SK-N-SH treated with all-trans-retinoic acid at 6 μM for 48 hours (cell line): Measurements from ENCODE around the gene TMEM74B.

Source experiments
- ATAC-seq: fragments of 200-7000 bp; cut with Tn5 transposase; 3 replicates; pipeline ENCODE4 v1.9.1; 2020; ENCODE audit warnings: mild to moderate bottlenecking, moderate library complexity
- ARNTL ChIP-seq: fragments of 450-650 bp; formaldehyde crosslinking; IDR thresholded peaks from 2 replicates; pipeline ENCODE4 v1.5.0; 2020; ENCODE audit warnings: low read depth, mild to moderate bottlenecking, moderate library complexity, borderline replicate concordance
- BACH2 ChIP-seq: fragments of 250-450 bp; sonication (Bioruptor Pico); IDR thresholded peaks from 2 replicates; pipeline ENCODE4 v1.9.0; 2021; ENCODE audit warnings: mild to moderate bottlenecking, borderline replicate concordance
- CSDC2 ChIP-seq: fragments of 250-450 bp; sonication (Bioruptor Pico); IDR thresholded peaks from 2 replicates; pipeline ENCODE4 v1.5.0; 2020; ENCODE audit warnings: mild to moderate bottlenecking, moderate library complexity
- ESRRG ChIP-seq: fragments of 250-450 bp; sonication (Bioruptor Pico); IDR thresholded peaks from 2 replicates; pipeline ENCODE4 v1.6.1; 2021; ENCODE audit warnings: mild to moderate bottlenecking
- ISL1 ChIP-seq: fragments of 250-450 bp; sonication (Bioruptor Pico); IDR thresholded peaks from 2 replicates; pipeline ENCODE4 v2.1.2; 2022; ENCODE audit warnings: mild to moderate bottlenecking, moderate library complexity
- OSR1 ChIP-seq: fragments of 250-450 bp; sonication (Bioruptor Pico); IDR thresholded peaks from 2 replicates; pipeline ENCODE4 v1.8.0; 2022; ENCODE audit warnings: moderate library complexity, mild to moderate bottlenecking, inconsistent platforms
- PPARA ChIP-seq: fragments of 250-450 bp; sonication (Bioruptor Pico); IDR thresholded peaks from 2 replicates; pipeline ENCODE4 v1.5.0; 2020; ENCODE audit warnings: mild to moderate bottlenecking, borderline replicate concordance
- RARB ChIP-seq: fragments of 250-450 bp; sonication (Bioruptor Pico); IDR thresholded peaks from 2 replicates; pipeline ENCODE4 v1.8.0; 2021; ENCODE audit warnings: mild to moderate bottlenecking, moderate library complexity
- SNAI2 ChIP-seq: fragments of 250-450 bp; sonication (Bioruptor Pico); IDR thresholded peaks from 2 replicates; pipeline ENCODE4 v1.5.0; 2020; ENCODE audit warnings: mild to moderate bottlenecking, moderate library complexity
- TCF4 ChIP-seq: fragments of 250-450 bp; sonication (Bioruptor Pico); IDR thresholded peaks from 2 replicates; pipeline ENCODE4 v1.8.0; 2021; ENCODE audit warnings: mild to moderate bottlenecking, moderate library complexity, borderline replicate concordance
- TOX ChIP-seq: fragments of 250-450 bp; sonication (Bioruptor Pico); IDR thresholded peaks from 2 replicates; pipeline ENCODE4 v1.8.0; 2021; ENCODE audit warnings: mild to moderate bottlenecking, moderate library complexity, borderline replicate concordance
- ZC3H10 ChIP-seq: fragments of 250-450 bp; sonication (Bioruptor Pico); IDR thresholded peaks from 2 replicates; pipeline ENCODE4 v1.5.1; 2021; ENCODE audit warnings: mild to moderate bottlenecking, moderate library complexity
- ZFP3 ChIP-seq: fragments of 250-450 bp; sonication (Bioruptor Pico); IDR thresholded peaks from 2 replicates; pipeline ENCODE4 v1.5.0; 2020; ENCODE audit warnings: mild to moderate bottlenecking, moderate library complexity
- ZFP30 ChIP-seq: fragments of 450-650 bp; formaldehyde crosslinking; IDR thresholded peaks from 2 replicates; pipeline ENCODE4 v1.5.0; 2022; ENCODE audit warnings: mild to moderate bottlenecking, moderate library complexity
- ZNF565 ChIP-seq: fragments of 450-650 bp; formaldehyde crosslinking; conservative IDR thresholded peaks from 2 replicates; pipeline ENCODE4 v1.5.0; 2020; ENCODE audit warnings: low read depth, mild to moderate bottlenecking, moderate library complexity
- ZNF70 ChIP-seq: fragments of 450-650 bp; formaldehyde crosslinking; IDR thresholded peaks from 2 replicates; pipeline ENCODE4 v1.5.0; 2020; ENCODE audit warnings: mild to moderate bottlenecking, moderate library complexity
- ZNF8 ChIP-seq: fragments of 450-650 bp; formaldehyde crosslinking; IDR thresholded peaks from 2 replicates; pipeline ENCODE4 v1.5.0; 2020; ENCODE audit warnings: mild to moderate bottlenecking, moderate library complexity
- TF ChIP-seq, protein P1 (sequence below): fragments of 250-450 bp; sonication (Bioruptor Pico); IDR thresholded peaks from 2 replicates; pipeline ENCODE4 v1.8.0; 2021; ENCODE audit warnings: low read depth, mild to moderate bottlenecking, moderate library complexity, borderline replicate concordance
- TF ChIP-seq, protein P2 (sequence below): fragments of 250-450 bp; sonication (Bioruptor Pico); IDR thresholded peaks from 2 replicates; pipeline ENCODE4 v1.5.1; 2021; ENCODE audit warnings: mild to moderate bottlenecking, moderate library complexity
- TF ChIP-seq, protein P3 (sequence below): fragments of 250-450 bp; sonication (Bioruptor Pico); IDR thresholded peaks from 2 replicates; pipeline ENCODE4 v1.8.0; 2020; ENCODE audit warnings: mild to moderate bottlenecking, moderate library complexity, borderline replicate concordance
- TF ChIP-seq, protein P4 (sequence below): fragments of 250-450 bp; sonication (Bioruptor Pico); IDR thresholded peaks from 2 replicates; pipeline ENCODE4 v1.5.0; 2020; ENCODE audit warnings: mild to moderate bottlenecking, moderate library complexity

TMEM74B gene

DNA sequence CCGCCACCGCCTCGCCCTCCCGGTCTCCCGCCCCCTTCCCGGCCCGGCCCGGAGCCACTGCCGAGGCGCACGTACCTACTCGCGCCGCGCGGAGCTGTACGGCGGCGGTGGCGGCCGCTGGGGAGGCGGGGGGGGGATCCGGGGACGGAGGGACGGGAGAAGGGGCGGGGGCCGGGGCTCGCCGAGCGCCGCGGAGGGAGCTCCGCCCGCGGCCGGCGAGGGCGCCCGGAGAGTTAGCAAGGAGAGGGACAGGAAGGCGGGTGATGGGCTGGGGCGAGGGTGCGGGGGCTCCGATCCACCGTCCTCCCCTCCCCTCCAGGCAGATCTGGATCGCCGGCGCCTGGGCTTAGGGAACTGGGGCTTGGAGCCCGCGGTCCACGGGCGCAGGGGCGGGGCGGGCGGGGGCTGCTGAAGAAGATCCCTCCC, 548 bp upstream of the TMEM74B start:
- ATAC-seq = peak; percentile 36
- TF ChIP-seq SNAI2 (CRISPR knock-in tag) = no peak
- no peak for TF ChIP-seq ZNF70 (CRISPR knock-in tag)
- TF ChIP-seq, protein P1, sequence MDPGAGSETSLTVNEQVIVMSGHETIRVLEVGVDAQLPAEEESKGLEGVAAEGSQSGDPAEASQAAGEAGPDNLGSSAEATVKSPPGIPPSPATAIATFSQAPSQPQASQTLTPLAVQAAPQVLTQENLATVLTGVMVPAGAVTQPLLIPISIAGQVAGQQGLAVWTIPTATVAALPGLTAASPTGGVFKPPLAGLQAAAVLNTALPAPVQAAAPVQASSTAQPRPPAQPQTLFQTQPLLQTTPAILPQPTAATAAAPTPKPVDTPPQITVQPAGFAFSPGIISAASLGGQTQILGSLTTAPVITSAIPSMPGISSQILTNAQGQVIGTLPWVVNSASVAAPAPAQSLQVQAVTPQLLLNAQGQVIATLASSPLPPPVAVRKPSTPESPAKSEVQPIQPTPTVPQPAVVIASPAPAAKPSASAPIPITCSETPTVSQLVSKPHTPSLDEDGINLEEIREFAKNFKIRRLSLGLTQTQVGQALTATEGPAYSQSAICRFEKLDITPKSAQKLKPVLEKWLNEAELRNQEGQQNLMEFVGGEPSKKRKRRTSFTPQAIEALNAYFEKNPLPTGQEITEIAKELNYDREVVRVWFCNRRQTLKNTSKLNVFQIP = no peak
- TF ChIP-seq TCF4 (CRISPR knock-in tag) = no peak
- no peak for TF ChIP-seq OSR1 (CRISPR knock-in tag)
- TF ChIP-seq RARB (CRISPR knock-in tag) = no peak
- TF ChIP-seq, protein P2, sequence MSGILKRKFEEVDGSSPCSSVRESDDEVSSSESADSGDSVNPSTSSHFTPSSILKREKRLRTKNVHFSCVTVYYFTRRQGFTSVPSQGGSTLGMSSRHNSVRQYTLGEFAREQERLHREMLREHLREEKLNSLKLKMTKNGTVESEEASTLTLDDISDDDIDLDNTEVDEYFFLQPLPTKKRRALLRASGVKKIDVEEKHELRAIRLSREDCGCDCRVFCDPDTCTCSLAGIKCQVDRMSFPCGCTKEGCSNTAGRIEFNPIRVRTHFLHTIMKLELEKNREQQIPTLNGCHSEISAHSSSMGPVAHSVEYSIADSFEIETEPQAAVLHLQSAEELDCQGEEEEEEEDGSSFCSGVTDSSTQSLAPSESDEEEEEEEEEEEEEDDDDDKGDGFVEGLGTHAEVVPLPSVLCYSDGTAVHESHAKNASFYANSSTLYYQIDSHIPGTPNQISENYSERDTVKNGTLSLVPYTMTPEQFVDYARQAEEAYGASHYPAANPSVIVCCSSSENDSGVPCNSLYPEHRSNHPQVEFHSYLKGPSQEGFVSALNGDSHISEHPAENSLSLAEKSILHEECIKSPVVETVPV (CRISPR knock-in tag) = no peak

DNA sequence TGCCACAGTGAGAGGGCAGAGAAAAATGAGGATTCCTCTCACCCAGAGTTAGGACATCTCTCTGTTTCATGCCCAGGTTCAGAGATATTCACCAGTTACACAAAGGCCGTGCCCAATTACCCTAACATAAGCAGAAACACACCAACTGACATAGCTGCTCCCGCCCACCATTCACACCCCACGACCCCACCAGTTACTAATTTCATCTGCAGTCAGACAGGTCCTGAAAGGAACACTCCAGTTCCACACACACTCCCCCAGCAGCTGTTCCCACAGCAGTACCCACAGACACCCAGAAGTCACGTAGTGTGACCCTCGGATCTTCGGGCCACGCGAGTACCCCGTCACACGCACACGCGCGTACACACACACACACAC, 532 bp downstream of the TMEM74B start:
- ATAC-seq = no peak
- TF ChIP-seq ESRRG (CRISPR knock-in tag) (no peak), TOX (CRISPR knock-in tag) (no peak), TCF4 (CRISPR knock-in tag) (no peak), OSR1 (CRISPR knock-in tag) (no peak), SNAI2 (CRISPR knock-in tag) (no peak), ARNTL (CRISPR knock-in tag) (no peak), ISL1 (CRISPR knock-in tag) (no peak), CSDC2 (no peak), ZC3H10 (CRISPR knock-in tag) (no peak), PPARA (CRISPR knock-in tag) (no peak), RARB (CRISPR knock-in tag) (no peak), ZNF8 (no peak), ZFP3 (no peak)
- TF ChIP-seq, protein P1 = no peak
- TF ChIP-seq, protein P3, sequence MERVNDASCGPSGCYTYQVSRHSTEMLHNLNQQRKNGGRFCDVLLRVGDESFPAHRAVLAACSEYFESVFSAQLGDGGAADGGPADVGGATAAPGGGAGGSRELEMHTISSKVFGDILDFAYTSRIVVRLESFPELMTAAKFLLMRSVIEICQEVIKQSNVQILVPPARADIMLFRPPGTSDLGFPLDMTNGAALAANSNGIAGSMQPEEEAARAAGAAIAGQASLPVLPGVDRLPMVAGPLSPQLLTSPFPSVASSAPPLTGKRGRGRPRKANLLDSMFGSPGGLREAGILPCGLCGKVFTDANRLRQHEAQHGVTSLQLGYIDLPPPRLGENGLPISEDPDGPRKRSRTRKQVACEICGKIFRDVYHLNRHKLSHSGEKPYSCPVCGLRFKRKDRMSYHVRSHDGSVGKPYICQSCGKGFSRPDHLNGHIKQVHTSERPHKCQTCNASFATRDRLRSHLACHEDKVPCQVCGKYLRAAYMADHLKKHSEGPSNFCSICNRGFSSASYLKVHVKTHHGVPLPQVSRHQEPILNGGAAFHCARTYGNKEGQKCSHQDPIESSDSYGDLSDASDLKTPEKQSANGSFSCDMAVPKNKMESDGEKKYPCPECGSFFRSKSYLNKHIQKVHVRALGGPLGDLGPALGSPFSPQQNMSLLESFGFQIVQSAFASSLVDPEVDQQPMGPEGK (CRISPR knock-in tag) = no peak

DNA sequence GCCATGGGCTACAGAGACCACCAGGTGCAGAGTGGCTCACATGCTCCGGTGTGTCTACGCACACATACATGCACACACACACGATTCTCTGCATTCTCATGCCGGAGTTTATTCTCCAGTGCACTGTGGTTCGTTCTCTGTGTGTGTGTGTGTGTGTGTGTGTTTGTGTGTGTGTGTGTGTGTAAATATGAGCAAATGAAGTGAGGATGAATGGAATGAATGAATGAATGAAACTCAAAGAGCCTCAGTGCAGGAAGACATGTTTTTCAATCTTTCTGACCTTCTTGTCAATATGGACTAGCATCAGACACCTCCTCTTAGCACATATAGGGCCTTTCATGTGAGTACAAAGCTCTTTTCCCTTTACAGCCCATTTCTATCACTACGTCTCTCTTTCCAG, 1.6 kb downstream of the TMEM74B start:
- ATAC-seq = no peak
- no peak for TF ChIP-seq ARNTL (CRISPR knock-in tag)
- no peak for TF ChIP-seq PPARA (CRISPR knock-in tag)
- no peak for TF ChIP-seq OSR1 (CRISPR knock-in tag)

DNA sequence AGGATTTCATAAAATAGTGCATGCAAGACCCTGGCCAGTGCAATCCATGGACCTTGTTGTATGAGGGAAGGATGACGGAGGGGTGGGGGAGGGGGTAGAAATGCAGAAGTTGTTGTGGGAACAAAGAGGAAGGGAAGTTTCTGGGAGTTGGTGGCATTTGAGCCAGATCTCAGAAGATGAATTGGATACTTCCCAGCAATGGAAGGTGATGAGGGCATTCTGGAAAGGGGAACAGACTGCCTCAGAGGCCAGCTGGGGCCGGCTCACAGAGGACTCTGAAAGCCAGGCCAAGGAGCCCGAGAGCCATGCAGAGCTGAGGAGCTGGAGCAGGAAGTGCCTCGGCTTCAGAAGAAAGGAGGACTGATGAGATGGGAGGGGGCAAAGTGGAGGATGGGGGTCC, 2.7 kb downstream of the TMEM74B start:
- ATAC-seq = no peak
- TF ChIP-seq, protein P1 = no peak
- TF ChIP-seq BACH2 (CRISPR knock-in tag) = no peak

DNA sequence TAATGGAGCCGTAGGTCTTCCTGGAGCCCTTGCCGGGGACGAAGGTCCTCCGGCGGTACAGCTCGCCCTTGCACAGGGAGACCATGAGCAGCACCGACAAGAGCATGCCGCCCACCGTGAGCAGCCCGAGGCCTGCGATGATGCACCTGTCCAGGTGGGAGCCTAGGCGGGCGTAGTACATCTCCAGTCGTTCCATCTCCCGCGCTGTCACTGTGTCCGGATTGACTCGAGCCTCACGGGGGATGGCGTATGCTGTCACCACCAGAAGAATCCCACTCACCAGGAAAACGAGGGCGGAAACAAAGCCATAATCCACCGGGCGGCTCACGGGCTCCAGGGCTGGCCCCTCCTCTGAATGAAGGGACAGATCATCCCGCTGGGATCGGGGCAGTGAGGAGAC, 3.8 kb downstream of the TMEM74B start:
- no peak for ATAC-seq
- TF ChIP-seq ZFP30 (CRISPR knock-in tag) = no peak
- TF ChIP-seq ZC3H10 (CRISPR knock-in tag) = no peak
- TF ChIP-seq RARB (CRISPR knock-in tag) = no peak
- TF ChIP-seq, protein P2 (CRISPR knock-in tag) = no peak
- TF ChIP-seq, protein P4, sequence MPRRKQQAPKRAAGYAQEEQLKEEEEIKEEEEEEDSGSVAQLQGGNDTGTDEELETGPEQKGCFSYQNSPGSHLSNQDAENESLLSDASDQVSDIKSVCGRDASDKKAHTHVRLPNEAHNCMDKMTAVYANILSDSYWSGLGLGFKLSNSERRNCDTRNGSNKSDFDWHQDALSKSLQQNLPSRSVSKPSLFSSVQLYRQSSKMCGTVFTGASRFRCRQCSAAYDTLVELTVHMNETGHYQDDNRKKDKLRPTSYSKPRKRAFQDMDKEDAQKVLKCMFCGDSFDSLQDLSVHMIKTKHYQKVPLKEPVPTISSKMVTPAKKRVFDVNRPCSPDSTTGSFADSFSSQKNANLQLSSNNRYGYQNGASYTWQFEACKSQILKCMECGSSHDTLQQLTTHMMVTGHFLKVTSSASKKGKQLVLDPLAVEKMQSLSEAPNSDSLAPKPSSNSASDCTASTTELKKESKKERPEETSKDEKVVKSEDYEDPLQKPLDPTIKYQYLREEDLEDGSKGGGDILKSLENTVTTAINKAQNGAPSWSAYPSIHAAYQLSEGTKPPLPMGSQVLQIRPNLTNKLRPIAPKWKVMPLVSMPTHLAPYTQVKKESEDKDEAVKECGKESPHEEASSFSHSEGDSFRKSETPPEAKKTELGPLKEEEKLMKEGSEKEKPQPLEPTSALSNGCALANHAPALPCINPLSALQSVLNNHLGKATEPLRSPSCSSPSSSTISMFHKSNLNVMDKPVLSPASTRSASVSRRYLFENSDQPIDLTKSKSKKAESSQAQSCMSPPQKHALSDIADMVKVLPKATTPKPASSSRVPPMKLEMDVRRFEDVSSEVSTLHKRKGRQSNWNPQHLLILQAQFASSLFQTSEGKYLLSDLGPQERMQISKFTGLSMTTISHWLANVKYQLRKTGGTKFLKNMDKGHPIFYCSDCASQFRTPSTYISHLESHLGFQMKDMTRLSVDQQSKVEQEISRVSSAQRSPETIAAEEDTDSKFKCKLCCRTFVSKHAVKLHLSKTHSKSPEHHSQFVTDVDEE (CRISPR knock-in tag) = no peak
- no peak for TF ChIP-seq ZNF565 (CRISPR knock-in tag)
